Activated CD4-positive, alpha-beta T cell treated with anti-CD3 and anti-CD28 coated beads, Interleukin-2, amount 50 U/mL, for 24 hours (primary cell): ENCODE data around the gene MYOCOS.
"Not testable (repeated sequence)": the region's sequence is repeated elsewhere in the genome, so short reads cannot be mapped to it uniquely, and the experiment has no call there.

Experiments
- DNase-seq, 2 donors: peaks; one replicate each; pipeline ENCODE4 v3.0.0-alpha.2; 2020; ENCODE audit warnings: low read depth in 1 of 2, low spot score in 1 of 2

Gene MYOCOS

GRCh38 chr1:171656206-171656605 lies 34.2 kb downstream of the MYOCOS start:
- not testable (repeated sequence) for DNase-seq

- no peak for DNase-seq
These were observed 39.1 kb downstream of the MYOCOS start for GRCh38 chr1:171661076-171661650.

DNA sequence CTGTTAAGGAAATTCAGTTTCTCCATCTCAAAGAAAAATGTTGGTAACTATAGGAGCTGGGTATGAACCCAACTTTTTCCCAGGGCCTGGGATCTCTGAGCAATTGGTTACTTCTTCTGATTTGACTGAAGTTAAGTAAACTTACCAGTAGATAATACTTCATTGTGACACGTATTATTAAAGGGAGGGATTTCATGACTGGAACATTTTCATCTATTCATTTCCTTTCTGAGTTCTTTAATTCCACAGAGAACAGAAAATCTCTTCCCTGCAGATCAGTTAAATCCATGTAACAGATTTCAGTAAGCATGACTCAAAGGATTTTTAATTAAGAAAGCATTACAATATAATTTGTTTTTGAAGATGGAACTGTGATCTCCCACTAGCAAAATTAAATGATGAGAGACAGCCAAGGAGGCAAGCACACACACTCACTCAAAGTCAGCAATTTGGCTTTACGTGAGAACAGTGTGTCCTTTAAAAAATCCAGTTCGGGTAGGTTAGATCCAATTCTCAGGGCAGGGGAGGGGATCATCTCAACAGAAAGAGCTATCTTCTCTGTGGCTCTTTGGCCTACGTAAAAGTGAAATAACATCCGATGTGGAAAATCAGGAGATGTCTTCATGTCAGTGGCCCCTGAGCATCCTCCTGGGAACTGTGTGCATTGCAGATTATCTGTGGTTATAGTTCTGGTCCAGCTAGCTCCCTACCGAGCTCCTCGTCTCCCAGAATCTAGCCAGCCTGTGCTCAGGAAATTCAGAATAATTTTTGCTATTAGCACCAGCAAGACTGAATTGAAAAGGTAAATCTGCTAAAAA lies 41.2 kb downstream of the MYOCOS start:
- no peak for DNase-seq

DNA sequence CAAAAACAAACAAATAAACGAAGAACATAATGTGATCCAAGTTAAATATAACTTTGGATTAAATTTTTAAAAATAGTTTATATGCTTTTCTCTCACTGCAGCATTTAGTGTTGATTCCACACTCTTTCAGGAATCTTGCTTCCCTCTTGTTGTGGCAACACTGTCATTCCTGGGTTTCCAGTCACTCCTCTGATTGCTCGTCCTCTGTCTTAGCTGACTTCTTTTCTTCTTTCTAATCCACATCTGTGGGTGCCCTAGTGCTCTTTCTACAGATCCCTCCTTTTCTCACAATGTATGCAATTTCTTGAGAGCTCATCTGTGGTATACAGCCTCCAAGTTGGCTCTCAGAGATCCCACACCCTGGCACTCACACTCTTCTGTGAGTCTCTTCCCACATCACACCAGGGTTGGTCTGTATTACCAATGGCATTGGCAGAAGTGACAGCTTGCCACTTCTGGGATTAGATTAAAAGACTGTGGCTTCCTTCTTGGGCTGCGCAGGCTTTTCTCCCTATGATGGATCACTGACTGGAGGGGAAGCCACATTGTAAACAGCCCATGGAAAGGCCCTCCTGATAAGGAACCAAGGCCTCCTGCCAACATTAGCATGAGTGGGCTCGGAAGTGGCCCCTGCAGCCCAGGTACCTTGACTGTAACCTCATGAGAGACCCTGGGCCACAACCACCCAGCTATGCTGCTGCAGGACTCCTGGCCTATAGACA lies 42.0 kb downstream of the MYOCOS start:
- no peak for DNase-seq

DNA sequence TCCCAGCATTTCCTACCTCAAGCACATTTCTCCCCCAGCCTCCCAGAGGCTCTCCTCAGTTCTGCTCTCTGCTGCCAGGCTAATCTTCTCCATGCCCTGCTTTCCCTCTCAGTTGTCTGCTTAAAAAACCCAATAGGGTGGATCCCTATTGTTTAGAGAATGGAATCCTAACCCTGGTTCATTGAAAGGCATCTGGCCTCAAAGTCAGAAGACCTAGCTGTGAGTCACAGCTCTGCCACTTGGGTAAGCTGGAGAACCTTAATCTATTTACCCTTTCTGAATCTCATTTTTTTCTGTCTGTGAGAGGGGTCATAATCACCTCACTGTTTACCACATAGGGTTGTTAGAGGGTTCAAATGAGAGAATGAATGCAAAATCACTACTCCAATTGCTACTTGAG lies 42.9 kb downstream of the MYOCOS start:
- DNase-seq: no peak

DNA sequence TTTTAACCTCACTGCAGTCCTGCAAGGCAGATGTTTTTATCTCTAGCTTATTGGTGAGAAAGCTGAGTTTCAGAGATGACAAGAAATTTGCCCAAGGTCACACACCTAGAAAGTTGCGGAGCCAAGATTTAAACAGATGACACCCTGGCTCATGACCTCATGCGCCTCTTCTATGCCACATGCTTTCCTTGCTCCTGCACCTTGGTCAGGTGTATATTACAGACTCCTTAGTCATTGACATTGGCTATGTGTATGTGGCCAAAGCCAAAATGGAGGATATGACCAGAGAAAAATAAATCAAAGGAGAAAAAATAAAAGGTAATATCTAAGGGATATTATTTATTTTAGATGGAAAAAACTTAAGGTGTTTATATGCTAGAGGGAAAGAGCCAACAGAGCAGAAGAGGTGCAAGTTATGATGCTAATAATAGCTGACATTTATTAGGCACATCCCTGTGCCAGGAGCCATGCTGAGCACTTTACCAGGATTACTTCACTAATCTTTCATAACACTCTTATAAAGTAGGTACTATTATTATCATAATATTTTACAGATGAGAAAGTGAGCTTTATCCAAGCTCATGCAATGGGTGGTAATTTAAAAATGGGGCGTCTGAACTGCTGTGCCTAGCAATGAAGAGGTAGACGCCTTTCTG lies 44.2 kb downstream of the MYOCOS start:
- no peak for DNase-seq

- DNase-seq: no peak
These were observed 46.3 kb downstream of the MYOCOS start for GRCh38 chr1:171668372-171668771.

- no peak for DNase-seq
These were observed 48.7 kb downstream of the MYOCOS start for GRCh38 chr1:171670739-171671138.

GRCh38 chr1:171674431-171675405 lies 52.7 kb downstream of the MYOCOS start:
- no peak for DNase-seq
